MCF 10A (cell line): ENCODE measurements around the gene SPATA20. TPM values are rescaled to one million over a fixed set of nuclear protein-coding genes. Genes with fewer than 3 reads are reported as not detected.

Source experiments
- BruUV-seq: library from RNA; stranded (reverse); fragments of 400-500 nt; replicated peaks from 2 replicates; lab custom pipeline; 2021; lab: Mats Ljungman, UMichigan
- CTCF ChIA-PET: fragments of 300-600 bp; sonication (Branson Sonifier 250); formaldehyde crosslinking; extraction: SDS; loops from one replicate; lab custom pipeline; 2021; ENCODE audit warnings: antibody characterized with exemption, inconsistent platforms; lab: Yijun Ruan, JAX
- POLR2A ChIA-PET: fragments of 300-600, 350-650 bp; sonication (Branson Sonifier 250); formaldehyde crosslinking; extraction: SDS; loops from one replicate; lab custom pipeline; 2020; ENCODE audit warnings: antibody characterized with exemption, inconsistent platforms; lab: Yijun Ruan, JAX
- DNase-seq: peaks from one replicate; pipeline ENCODE4 v3.0.0-alpha.2; 2018; ENCODE audit not compliant: unreplicated experiment
- H3K27ac Mint-ChIP-seq: one replicate; pipeline ENCODE4 v1.8.0; 2022; ENCODE audit warnings: mild to moderate bottlenecking, low read depth, mixed read lengths; ENCODE audit not compliant: unreplicated experiment
- H3K27me3 Mint-ChIP-seq: one replicate; pipeline ENCODE4 v1.8.0; 2022; ENCODE audit warnings: mixed read lengths; ENCODE audit not compliant: insufficient read depth, unreplicated experiment
- H3K36me3 Mint-ChIP-seq: one replicate; pipeline ENCODE4 v1.8.0; 2022; ENCODE audit warnings: mild to moderate bottlenecking, moderate library complexity, mixed read lengths; ENCODE audit not compliant: insufficient read depth, unreplicated experiment
- H3K4me1 Mint-ChIP-seq: one replicate; pipeline ENCODE4 v1.8.0; 2022; ENCODE audit warnings: mixed read lengths; ENCODE audit not compliant: insufficient read depth, unreplicated experiment
- H3K4me3 Mint-ChIP-seq: one replicate; pipeline ENCODE4 v1.8.0; 2022; ENCODE audit warnings: mild to moderate bottlenecking, moderate library complexity, mixed read lengths; ENCODE audit not compliant: unreplicated experiment
- H3K9me3 Mint-ChIP-seq: one replicate; pipeline ENCODE4 v1.8.0; 2022; ENCODE audit warnings: mixed read lengths; ENCODE audit not compliant: unreplicated experiment
- CTCF ChIP-seq: fragments of 200-600 bp; IDR thresholded peaks from one replicate; pipeline ENCODE4 v1.8.0; 2022; ENCODE audit warnings: antibody characterized with exemption, mild to moderate bottlenecking; ENCODE audit not compliant: unreplicated experiment
- intact Hi-C: fragments of 100-400 bp; cut with micrococcal nuclease; formaldehyde crosslinking; loops from 2 replicates; pipeline ENCODE4 v1.14.1; 2022
- total RNA-seq: library from RNA; stranded (reverse); gene quantifications from 2 replicates; pipeline ENCODE4 v1.2.3, GENCODE V29; 2022

SPATA20 gene
- total RNA-seq, 1 experiment from 2014 or later: 35.3 TPM

DNA sequence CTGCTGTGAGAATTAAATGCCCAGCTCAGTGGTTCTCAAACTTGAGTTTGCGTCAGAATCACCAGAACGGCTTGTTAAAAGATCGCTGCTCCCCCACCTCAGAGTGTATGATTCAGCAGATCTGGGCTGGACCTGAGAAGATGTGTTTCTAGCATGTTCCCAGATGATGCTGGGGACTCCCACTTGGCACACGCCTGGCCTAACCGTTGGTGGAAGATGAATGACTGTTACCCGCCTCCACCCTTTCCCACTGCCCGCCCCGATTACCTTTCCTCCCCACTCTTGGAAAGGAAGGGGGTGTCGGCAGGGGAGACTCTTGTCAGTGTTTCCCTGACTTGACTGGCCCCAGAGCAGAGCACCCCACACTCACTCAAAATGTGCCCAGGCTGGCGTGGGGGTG is 58.5 kb downstream of the SPATA20 start:
- Mint-ChIP-seq H3K27me3 (peaks cover 35% of the 10 kb centered on the region), H3K27ac (no peak overlapping the region), H3K4me3 (no peak overlapping the region), H3K4me1 (no peaks in the 10 kb centered on the region), H3K36me3 (no peaks in the 10 kb centered on the region), H3K9me3 (no peaks in the 10 kb centered on the region)
- ChIA-PET POLR2A (interaction anchor here (0.7 kb wide), 1 partner anchor 16 kb away, joined by 4 read pairs; no protein-coding TSS in a partner anchor), CTCF (interaction anchor here (1.5 kb wide), 1 partner anchor 55 kb away, joined by 6 read pairs; no protein-coding TSS in a partner anchor)
- intact Hi-C loops: no loop called here
- no peak for DNase-seq
- no TSS peak for BruUV-seq
- TF ChIP-seq CTCF: no peak

Other genes starting within 250 kb of the SPATA20 start
- gene XYLT2, start 201.0 kb upstream of the SPATA20 start, total RNA-seq: 9.6 and 14.0 TPM in 2 replicates
- 57.2 and 71.5 TPM in 2 replicates for gene MRPL27, start 174.0 kb upstream of the SPATA20 start, total RNA-seq
- 6.0 and 6.7 TPM in 2 replicates for gene EME1, start 173.9 kb upstream of the SPATA20 start, total RNA-seq
- gene LRRC59, start 149.7 kb upstream of the SPATA20 start, total RNA-seq: 306 and 344 TPM in 2 replicates
- gene ACSF2, start 121.0 kb upstream of the SPATA20 start, total RNA-seq: 10.5 and 17.8 TPM in 2 replicates
- not detected in 2 replicates for gene CHAD, start 78.3 kb upstream of the SPATA20 start, total RNA-seq
- 25.2 and 28.7 TPM in 2 replicates for gene RSAD1, start 68.3 kb upstream of the SPATA20 start, total RNA-seq
- 0.19 TPM in 1 of 2 replicates, not detected in the other for gene MYCBPAP, start 38.7 kb upstream of the SPATA20 start, total RNA-seq
- 2.1 and 4.4 TPM in 2 replicates for gene EPN3, start 14.4 kb upstream of the SPATA20 start, total RNA-seq
- not detected in 2 replicates for gene CACNA1G, start 13.5 kb downstream of the SPATA20 start, total RNA-seq
- gene ABCC3, start 87.7 kb downstream of the SPATA20 start, total RNA-seq: 209 and 293 TPM in 2 replicates
- 42.2 and 46.4 TPM in 2 replicates for gene ANKRD40, start 160.7 kb downstream of the SPATA20 start, total RNA-seq
- gene LUC7L3, start 172.4 kb downstream of the SPATA20 start, total RNA-seq: 99.4 and 108 TPM in 2 replicates
- not detected in 2 replicates for gene ANKRD40CL, start 220.3 kb downstream of the SPATA20 start, total RNA-seq